ENCODE measurements around the gene ACOT6. TPM values are rescaled to one million over a fixed set of nuclear protein-coding genes. Genes with fewer than 3 reads are reported as not detected.
"Not testable (repeated sequence)": the region's sequence is repeated elsewhere in the genome, so short reads cannot be mapped to it uniquely, and the experiment has no call there.

Gene ACOT6
- total RNA-seq, 4 donors from 2014 or later = not detected

DNA sequence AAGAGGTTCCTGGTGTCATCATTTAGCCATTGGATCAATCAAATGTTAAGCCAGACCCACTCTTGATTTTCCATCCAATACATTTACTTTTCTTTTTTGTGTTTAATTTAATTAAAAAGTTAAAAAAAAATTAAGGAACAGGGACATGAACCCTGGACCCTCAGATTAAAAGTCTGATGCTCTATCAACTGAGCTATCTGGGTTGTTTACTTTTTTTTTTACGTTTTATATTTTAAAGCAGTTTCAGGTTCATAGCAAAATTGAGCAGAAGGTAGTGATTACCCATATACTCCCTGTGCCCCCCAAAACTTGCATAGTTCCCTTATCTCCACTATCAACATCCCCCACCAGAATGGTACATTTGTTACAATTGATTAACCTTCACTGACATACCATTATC, 23.6 kb upstream of the ACOT6 start:
- Histone ChIP-seq H3K27ac (no peak overlapping the region), H3K36me3 (no peaks in the 10 kb centered on the region), H3K27me3 (no peaks in the 10 kb centered on the region), H3K4me3 (no peak overlapping the region), H3K4me1 (peaks cover 0 to 18% (median 5%) of the 10 kb centered on the region in 3 donors), H3K9me3 (no peaks in the 10 kb centered on the region)
- intact Hi-C loops (cut with DNase I) = no loop called here
- 79 to 82% methylated on average over 1 of the region's 1 CpG for WGBS, 2 donors
- DNase-seq = no peak
- no peak for TF ChIP-seq CTCF (IDR thresholded peaks at IDR 0.05)
- TF ChIP-seq POLR2A (IDR thresholded peaks at IDR 0.05) = no peak

DNA sequence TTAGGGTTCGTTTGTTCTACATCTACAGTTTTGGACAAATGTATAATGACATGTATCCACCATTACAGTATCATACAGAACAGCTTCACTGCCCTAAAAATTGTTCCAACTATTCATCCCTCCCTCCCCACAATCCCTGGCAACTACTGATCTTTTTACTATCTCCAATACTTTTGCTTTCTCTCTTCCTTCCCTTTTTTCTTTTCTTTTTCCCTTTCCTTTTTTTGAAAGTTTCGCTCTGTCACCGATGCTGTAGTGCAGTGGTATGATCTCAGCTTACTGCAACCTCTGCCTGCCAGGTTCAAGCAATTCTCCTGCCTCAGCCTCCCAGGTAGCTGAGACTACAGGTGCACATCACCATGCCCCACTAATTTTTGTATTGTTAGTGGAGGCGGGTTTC, 23.2 kb upstream of the ACOT6 start:
- Histone ChIP-seq H3K9me3 (no peaks in the 10 kb centered on the region), H3K4me3 (no peak overlapping the region), H3K36me3 (no peaks in the 10 kb centered on the region), H3K4me1 (peaks cover 0 to 18% (median 5%) of the 10 kb centered on the region in 3 donors), H3K27me3 (no peaks in the 10 kb centered on the region), H3K27ac (no peak overlapping the region)
- intact Hi-C loops (cut with DNase I) = no loop called here
- 83 to 86% methylated on average over 4 of the region's 4 CpGs for WGBS, 2 donors
- TF ChIP-seq CTCF (IDR thresholded peaks at IDR 0.05) (no peak), POLR2A (IDR thresholded peaks at IDR 0.05) (no peak)
- no peak for DNase-seq

DNA sequence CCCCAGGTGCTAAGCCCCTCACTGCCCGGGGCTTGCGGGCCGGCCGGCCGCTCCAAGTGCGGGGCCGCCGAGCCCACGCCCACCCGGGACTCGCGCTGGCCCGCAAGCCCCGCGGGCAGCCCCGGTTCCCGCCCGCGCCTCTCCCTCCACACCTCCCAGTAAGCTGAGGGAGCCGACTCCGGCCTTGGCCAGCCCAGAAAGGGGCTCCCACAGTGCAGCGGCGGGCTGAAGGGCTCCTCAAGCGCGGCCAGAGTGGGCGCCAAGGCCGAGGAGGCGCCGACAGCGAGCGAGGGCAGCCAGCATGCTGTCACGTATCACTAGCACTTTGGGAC, 21.7 kb upstream of the ACOT6 start:
- H3K4me3 ChIP-seq; H3K27ac ChIP-seq; H3K27me3 ChIP-seq; DNase-seq; H3K9me3 ChIP-seq; H3K36me3 ChIP-seq; intact Hi-C loops (cut with DNase I): not testable (repeated sequence)
- peaks cover 0 to 18% (median 5%) of the 10 kb centered on the region in 3 donors for H3K4me1 ChIP-seq
- WGBS, 2 donors = 93 to 100% methylated on average over 1 to 3 of the region's 32 CpGs

DNA sequence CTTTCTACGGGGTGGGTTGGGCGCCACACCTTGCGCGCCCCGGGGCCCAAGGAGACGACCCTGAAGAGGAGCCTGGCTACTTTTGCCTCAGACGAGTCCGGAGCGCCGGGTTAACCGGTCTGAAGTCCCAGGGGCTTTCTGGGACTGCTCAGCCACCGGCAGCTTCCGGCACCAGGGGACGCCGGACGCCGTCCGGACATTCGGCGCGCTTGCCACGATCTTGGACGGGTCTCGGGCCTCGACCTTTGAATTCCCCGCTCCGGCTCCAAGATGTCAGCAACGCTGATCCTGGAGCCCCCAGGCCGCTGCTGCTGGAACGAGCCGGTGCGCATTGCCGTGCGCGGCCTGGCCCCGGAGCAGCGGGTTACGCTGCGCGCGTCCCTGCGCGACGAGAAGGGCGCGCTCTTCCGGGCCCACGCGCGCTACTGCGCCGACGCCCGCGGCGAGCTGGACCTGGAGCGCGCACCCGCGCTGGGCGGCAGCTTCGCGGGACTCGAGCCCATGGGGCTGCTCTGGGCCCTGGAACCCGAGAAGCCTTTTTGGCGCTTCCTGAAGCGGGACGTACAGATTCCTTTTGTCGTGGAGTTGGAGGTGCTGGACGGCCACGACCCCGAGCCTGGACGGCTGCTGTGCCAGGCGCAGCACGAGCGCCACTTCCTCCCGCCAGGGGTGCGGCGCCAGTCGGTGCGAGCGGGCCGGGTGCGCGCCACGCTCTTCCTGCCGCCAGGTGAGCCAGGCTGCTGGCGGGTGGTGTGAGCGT, 20.4 kb upstream of the ACOT6 start, which contains the start of gene ACOT4:
Gene ACOT4 (plus strand): TSS at position 184 of the 760 bp plus-strand sequence. CDS start 87 bp downstream, at position 271.
- intact Hi-C loops (cut with DNase I) = no loop called here
- no peaks in the 10 kb centered on the region for H3K27me3 ChIP-seq
- peak within 1 kb of the TSS; percentile 54 to 87 (median 64) for H3K4me3 ChIP-seq
- H3K9me3 ChIP-seq = no peaks in the 10 kb centered on the region
- peak in 5 of 6 experiments; percentile 15 to 56 (median 26) for TF ChIP-seq CTCF (IDR thresholded peaks at IDR 0.05)
- TF ChIP-seq POLR2A (IDR thresholded peaks at IDR 0.05) = no peak
- DNase-seq = no peak
- 0 to 22% methylated on average over 5 to 8 of the region's 89 CpGs for WGBS, 2 donors
- peak within 1 kb of the TSS; percentile 32 to 70 (median 56) for H3K27ac ChIP-seq
- no peaks in the 10 kb centered on the region for H3K36me3 ChIP-seq
- peaks cover 0 to 18% (median 5%) of the 10 kb centered on the region in 3 donors for H3K4me1 ChIP-seq

DNA sequence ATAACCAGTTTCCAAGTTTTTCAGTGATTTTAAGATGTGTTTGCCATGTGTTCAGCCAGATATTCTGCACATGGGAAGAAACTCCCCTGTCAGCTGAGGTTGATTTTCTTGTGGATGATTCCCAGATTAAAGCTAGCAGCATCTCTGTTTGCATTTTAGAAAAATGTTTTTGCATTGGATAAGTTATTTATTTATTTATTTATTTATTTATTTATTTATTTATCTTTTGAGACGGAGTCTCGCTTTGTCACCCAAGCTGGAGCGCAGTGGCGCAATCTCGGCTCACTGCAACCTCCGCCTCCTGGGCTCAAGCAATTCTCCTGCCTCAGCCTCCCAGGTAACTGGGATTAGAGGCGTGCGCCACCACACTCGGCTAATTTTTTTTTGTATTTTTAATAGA, 17.8 kb upstream of the ACOT6 start:
- H3K9me3 ChIP-seq = no peaks in the 10 kb centered on the region
- WGBS, 2 donors = 84 to 89% methylated on average over 6 to 9 of the region's 9 CpGs

More for the DNA sequence above, 17.8 kb upstream of the ACOT6 start:
- no peaks in the 10 kb centered on the region for H3K27me3 ChIP-seq
- intact Hi-C loops (cut with DNase I) = no loop called here
- TF ChIP-seq POLR2A (IDR thresholded peaks at IDR 0.05) (no peak), CTCF (IDR thresholded peaks at IDR 0.05) (no peak)
- H3K36me3 ChIP-seq = no peaks in the 10 kb centered on the region
- H3K4me3 ChIP-seq = no peak overlapping the region
- H3K4me1 ChIP-seq = peaks cover 0 to 18% (median 5%) of the 10 kb centered on the region in 3 donors
- no peak overlapping the region for H3K27ac ChIP-seq
- DNase-seq = no peak

Data from esophagus squamous epithelium (tissue), 5 donors.